Liver (tissue), 3 donors: ENCODE results near the gene GMPS.

Source experiments
- JUND ChIP-seq, 2 donors: IDR thresholded peaks; 2 replicates each; pipeline ENCODE4 v1.6.1; 2016; ENCODE audit warnings: antibody characterized with exemption in 2 of 2
- NR2F2 ChIP-seq: IDR thresholded peaks from 2 replicates; pipeline ENCODE4 v1.6.1; 2016; ENCODE audit warnings: antibody characterized with exemption
- RAD21 ChIP-seq, 2 donors: IDR thresholded peaks; 2 replicates each; pipeline ENCODE4 v1.6.1; 2016; ENCODE audit warnings: antibody characterized with exemption in 2 of 2, mild to moderate bottlenecking in 2 of 2
- YY1 ChIP-seq: IDR thresholded peaks from 2 replicates; pipeline ENCODE4 v1.6.1; 2016; ENCODE audit warnings: antibody characterized with exemption, mild to moderate bottlenecking
- TF ChIP-seq, protein P1 (sequence below): fragments of 150-350 bp; IDR thresholded peaks from 2 replicates; pipeline ENCODE4 v1.5.1; 2017; ENCODE audit warnings: improper control_type of control experiment, low read depth, low read length; ENCODE audit not compliant: missing input control
- donor health status: healthy.
- donor health status: healthy.

DNA sequence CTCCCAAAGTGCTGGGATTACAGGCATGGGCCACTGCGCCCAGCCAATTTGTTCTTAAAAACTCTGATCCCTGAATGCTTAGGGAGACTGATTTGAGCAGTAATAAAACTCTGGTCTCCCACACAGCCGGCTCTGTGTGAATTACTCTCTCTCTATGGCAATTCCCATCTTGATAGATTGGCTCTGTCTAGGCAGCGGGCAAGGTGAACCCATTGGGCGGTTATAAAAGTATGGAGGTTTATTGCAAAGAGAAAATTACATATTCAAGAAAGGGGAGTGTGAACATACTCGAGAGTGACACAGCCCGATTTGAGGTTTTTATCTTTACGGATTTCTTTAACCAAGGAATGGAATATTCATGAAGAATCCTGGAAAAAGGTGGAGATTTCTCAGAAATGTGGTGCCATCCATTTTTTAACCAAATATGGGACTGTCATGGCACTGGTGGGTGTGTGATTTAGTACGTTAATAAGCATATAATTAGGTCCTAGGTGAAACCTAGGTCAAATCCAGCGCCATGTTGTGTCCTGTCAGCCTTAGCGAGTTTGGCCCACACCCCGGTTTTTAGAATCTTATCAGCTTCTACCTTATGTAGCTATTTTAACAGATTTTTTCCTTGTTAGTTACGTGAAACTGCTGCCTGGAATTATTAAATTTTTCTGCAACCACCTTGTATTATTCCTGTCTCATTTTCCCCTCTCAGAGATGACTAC, 7.2 kb upstream of the GMPS start:
- TF ChIP-seq, protein P1, sequence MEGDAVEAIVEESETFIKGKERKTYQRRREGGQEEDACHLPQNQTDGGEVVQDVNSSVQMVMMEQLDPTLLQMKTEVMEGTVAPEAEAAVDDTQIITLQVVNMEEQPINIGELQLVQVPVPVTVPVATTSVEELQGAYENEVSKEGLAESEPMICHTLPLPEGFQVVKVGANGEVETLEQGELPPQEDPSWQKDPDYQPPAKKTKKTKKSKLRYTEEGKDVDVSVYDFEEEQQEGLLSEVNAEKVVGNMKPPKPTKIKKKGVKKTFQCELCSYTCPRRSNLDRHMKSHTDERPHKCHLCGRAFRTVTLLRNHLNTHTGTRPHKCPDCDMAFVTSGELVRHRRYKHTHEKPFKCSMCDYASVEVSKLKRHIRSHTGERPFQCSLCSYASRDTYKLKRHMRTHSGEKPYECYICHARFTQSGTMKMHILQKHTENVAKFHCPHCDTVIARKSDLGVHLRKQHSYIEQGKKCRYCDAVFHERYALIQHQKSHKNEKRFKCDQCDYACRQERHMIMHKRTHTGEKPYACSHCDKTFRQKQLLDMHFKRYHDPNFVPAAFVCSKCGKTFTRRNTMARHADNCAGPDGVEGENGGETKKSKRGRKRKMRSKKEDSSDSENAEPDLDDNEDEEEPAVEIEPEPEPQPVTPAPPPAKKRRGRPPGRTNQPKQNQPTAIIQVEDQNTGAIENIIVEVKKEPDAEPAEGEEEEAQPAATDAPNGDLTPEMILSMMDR = no peak
- TF ChIP-seq JUND (IDR thresholded peaks at IDR 0.05) (no peak), NR2F2 (no peak), RAD21 (IDR thresholded peaks at IDR 0.05) (no peak), YY1 (no peak)
